Esophagus squamous epithelium (tissue), 5 donors: ENCODE results near the gene DGKD. TPM values are rescaled to one million over a fixed set of nuclear protein-coding genes. Genes with fewer than 3 reads are reported as not detected.

Experiments
- DNase-seq: peaks from one replicate; lab custom pipeline; 2025; lab: John Stamatoyannopoulos, UW
- H3K27ac ChIP-seq, 4 donors: fragments of 200-600 bp; sonication (generic); one replicate each; pipeline ENCODE4 v1.5.1; 2016 to 2019; ENCODE audit warnings: mild to moderate bottlenecking in 1 of 4
- H3K27me3 ChIP-seq, 4 donors: fragments of 200-600 bp; sonication (generic); 1 replicate in 3 of 4; 2 replicates in 1 of 4; pipeline versions ENCODE4 v1.5.1 to v1.6.0; 2017 to 2021; ENCODE audit warnings: antibody characterized with exemption in 1 of 4
- H3K36me3 ChIP-seq, 3 donors: fragments of 200-600 bp; sonication (generic); one replicate each; pipeline ENCODE4 v1.5.1; 2016 to 2019
- H3K4me1 ChIP-seq, 3 donors: fragments of 200-600 bp; sonication (generic); one replicate each; pipeline ENCODE4 v1.5.1; 2017 to 2019
- H3K4me3 ChIP-seq, 4 donors: fragments of 200-600 bp; sonication (generic); 1 replicate in 3 of 4; 2 replicates in 1 of 4; pipeline ENCODE4 v1.5.1; 2016 to 2019; ENCODE audit warnings: mild to moderate bottlenecking in 2 of 4, moderate library complexity in 1 of 4
- H3K9me3 ChIP-seq, 3 donors: fragments of 200-600 bp; sonication (generic); one replicate each; pipeline ENCODE4 v1.5.1; 2016 to 2019
- CTCF ChIP-seq, 6 experiments: fragments of 450-650 bp in 4 of 6; fragments of 200-600 bp in 2 of 6; sonication (generic) in 2 of 6; IDR thresholded peaks; one replicate each; pipeline ENCODE4 v1.5.1; 2016 to 2019; ENCODE audit warnings: antibody characterized with exemption in 6 of 6, mild to moderate bottlenecking in 4 of 6, moderate library complexity in 4 of 6
- POLR2A ChIP-seq, 4 donors: fragments of 450-650 bp; IDR thresholded peaks; one replicate each; pipeline ENCODE4 v1.6.1; 2017; ENCODE audit warnings: antibody characterized with exemption in 4 of 4, mild to moderate bottlenecking in 4 of 4, moderate library complexity in 3 of 4
- WGBS, 2 donors: methylation state at CpG; one replicate each; pipeline ENCODE4 v1.1.5; 2018; 5-methylcytosine and 5-hydroxymethylcytosine counted together
- intact Hi-C: fragments of 100-400 bp; cut with DNase I; formaldehyde crosslinking; loops from one replicate; pipeline ENCODE4 v1.15.0; 2022
- total RNA-seq, 4 donors: library from RNA; depleted of rRNA; stranded (reverse); fragments of >200 nt; gene quantifications; one replicate each; pipeline ENCODE4 v1.1.0, GENCODE V29; 2016
- donor health status: DM: yes; HTN: yes; CAD: no.

Gene DGKD
- total RNA-seq, 4 donors from 2014 or later = 2.3 to 10.9 (median 4.2) TPM

GRCh38 chr2:233436691-233437438 is 82.6 kb downstream of the DGKD start:
- Histone ChIP-seq H3K27me3 (no peaks in the 10 kb centered on the region), H3K4me1 (no peaks in the 10 kb centered on the region), H3K9me3 (no peaks in the 10 kb centered on the region), H3K36me3 (peaks cover 0 to 63% (median 0%) of the 10 kb centered on the region in 3 donors), H3K4me3 (no peak overlapping the region), H3K27ac (no peak overlapping the region)
- DNase-seq = no peak
- intact Hi-C loops = no loop called here
- TF ChIP-seq POLR2A (IDR thresholded peaks at IDR 0.05) (no peak), CTCF (IDR thresholded peaks at IDR 0.05) (no peak)
- WGBS, 2 donors = 84 to 90% methylated on average over 9 to 11 of the region's 17 CpGs

- H3K4me3 ChIP-seq = no peak overlapping the region
- H3K27ac ChIP-seq = no peak overlapping the region
- TF ChIP-seq CTCF (IDR thresholded peaks at IDR 0.05) (no peak), POLR2A (IDR thresholded peaks at IDR 0.05) (no peak)
- no peak for DNase-seq
- no peaks in the 10 kb centered on the region for H3K27me3 ChIP-seq
- intact Hi-C loops = no loop called here
- H3K9me3 ChIP-seq = no peaks in the 10 kb centered on the region
- H3K36me3 ChIP-seq = peaks cover 0 to 67% (median 0%) of the 10 kb centered on the region in 3 donors
- H3K4me1 ChIP-seq = no peaks in the 10 kb centered on the region
- 85 to 90% methylated on average over 3 to 7 of the region's 14 CpGs for WGBS, 2 donors
Measured at GRCh38 chr2:233437439-233437955, 83.2 kb downstream of the DGKD start.

GRCh38 chr2:233438573-233439147 is 84.4 kb downstream of the DGKD start:
- Histone ChIP-seq H3K4me3 (no peak overlapping the region), H3K27me3 (no peaks in the 10 kb centered on the region), H3K4me1 (peaks cover 0 to 5% (median 0%) of the 10 kb centered on the region in 3 donors), H3K27ac (no peak overlapping the region), H3K36me3 (peaks cover 0 to 73% (median 0%) of the 10 kb centered on the region in 3 donors), H3K9me3 (no peaks in the 10 kb centered on the region)
- intact Hi-C loops = no loop called here
- WGBS, 2 donors = 88 to 93% methylated on average over 8 to 14 of the region's 15 CpGs
- TF ChIP-seq POLR2A (IDR thresholded peaks at IDR 0.05) (no peak), CTCF (IDR thresholded peaks at IDR 0.05) (no peak)
- no peak for DNase-seq

GRCh38 chr2:233439191-233439590 is 84.9 kb downstream of the DGKD start:
- Histone ChIP-seq H3K9me3 (no peaks in the 10 kb centered on the region), H3K4me1 (peaks cover 0 to 8% (median 0%) of the 10 kb centered on the region in 3 donors)
- 71 to 83% methylated on average over 6 to 8 of the region's 9 CpGs for WGBS, 2 donors

More at GRCh38 chr2:233439191-233439590, 84.9 kb downstream of the DGKD start:
- Histone ChIP-seq H3K4me3 (no peak overlapping the region), H3K36me3 (peaks cover 0 to 73% (median 0%) of the 10 kb centered on the region in 3 donors), H3K27me3 (no peaks in the 10 kb centered on the region), H3K27ac (no peak overlapping the region)
- DNase-seq = no peak
- no peak for TF ChIP-seq CTCF (IDR thresholded peaks at IDR 0.05)
- no peak for TF ChIP-seq POLR2A (IDR thresholded peaks at IDR 0.05)
- intact Hi-C loops = no loop called here
